ENCODE results near the gene ALKBH8. TPM values are rescaled to one million over a fixed set of nuclear protein-coding genes. Genes with fewer than 3 reads are reported as not detected.

ALKBH8 gene
- total and polyA plus RNA-seq, 2 of the 8 experiments (the other 6 are each of a cell fraction or from before 2014, with no cell fraction given): 3.6 to 11.9 TPM

DNA sequence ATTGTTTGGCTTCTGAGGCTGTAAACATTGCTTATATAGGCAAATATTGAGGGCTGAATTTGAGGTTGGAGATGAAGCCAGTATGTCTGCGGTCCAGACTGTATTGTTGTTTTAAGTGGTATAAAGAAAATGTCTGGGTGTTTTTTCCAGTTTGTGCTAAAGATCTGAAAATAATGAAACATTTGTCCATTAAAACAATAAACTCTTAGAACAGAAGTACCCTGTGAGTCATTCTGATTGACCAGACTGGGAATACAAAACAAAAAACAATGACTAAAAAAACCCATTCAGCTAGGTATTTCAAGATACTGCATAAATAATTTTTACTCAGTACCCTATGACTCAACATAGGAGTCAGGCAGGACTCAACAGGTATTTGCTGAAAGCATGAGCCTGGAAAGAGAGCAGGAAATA is 20.4 kb downstream of the ALKBH8 start:
- no peak for FAIRE-seq
- H3K4me1 ChIP-seq (replicated peaks in 1 of 4; ENCODE audit: control insufficient read depth in 3 of 4, insufficient read depth in 4 of 4, low read length in 3 of 4): no peaks in the 10 kb centered on the region
- CTCF ChIA-PET (ENCODE audit: partially characterized antibody): interaction anchor here (0.6 to 7.0 kb wide), 4 partner anchors 11 to 144 kb away, joined by 3 to 66 read pairs (median 3); no protein-coding TSS in a partner anchor
- H4K91ac ChIP-seq (replicated peaks; ENCODE audit: insufficient read length, low read length): no peak overlapping the region
- H3K9me3 ChIP-seq (ENCODE audit: insufficient read depth in 2 of 2, low read depth in 1 of 2, low read length in 1 of 2): no peaks in the 10 kb centered on the region
- 87% methylated on average over 1 of the region's 1 CpG; no CpG with 5 or more reads in 1 of the 2 experiments for WGBS, 2 experiments (ENCODE audit: extremely low coverage in 1 of 2, insufficient coverage in 1 of 2, insufficient read length in 1 of 2, insufficient replicate concordance in 2 of 2, low coverage in 1 of 2, low lambda C conversion rate in 2 of 2, missing lambda C conversion rate in 1 of 2)
- H3K36me3 ChIP-seq (ENCODE audit: control insufficient read depth in 2 of 4, insufficient read depth in 4 of 4, low read length in 3 of 4): peaks cover 0 to 4% (median 0%) of the 10 kb centered on the region in 4 experiments; a peak in 3 of 8 replicates
- H3K23ac ChIP-seq (ENCODE audit: insufficient read length): no peak overlapping the region
- H3K79me2 ChIP-seq (ENCODE audit: control insufficient read depth in 1 of 2, insufficient read depth in 2 of 2, low read length in 2 of 2): no peaks in the 10 kb centered on the region
- H3K56ac ChIP-seq (replicated peaks; ENCODE audit: insufficient read length, low read depth, low read length): no peak overlapping the region
- H4K8ac ChIP-seq (ENCODE audit: extremely low read depth, insufficient read depth, low read length): no peak overlapping the region
- H2BK12ac ChIP-seq (ENCODE audit: low read depth, low read length): no peak overlapping the region
- no peak overlapping the region for H2BK20ac ChIP-seq (ENCODE audit: low read length)
- no peak overlapping the region for H2BK120ac ChIP-seq (replicated peaks; ENCODE audit: low read depth, low read length)
- no peaks in the 10 kb centered on the region for H3K79me1 ChIP-seq (ENCODE audit: low read depth, low read length)
- no peaks in the 10 kb centered on the region for H4K20me1 ChIP-seq (replicated peaks in 1 of 2; ENCODE audit: control insufficient read depth in 1 of 2, insufficient read depth in 2 of 2, low read length in 2 of 2)
- H3K4me2 ChIP-seq (ENCODE audit: insufficient read depth in 1 of 2, low read depth in 2 of 2, low read length in 2 of 2): no peak overlapping the region
- H3K14ac ChIP-seq (ENCODE audit: insufficient read length): no peak overlapping the region
- no peak overlapping the region for H2BK5ac ChIP-seq (ENCODE audit: low read depth, low read length)
- no peak overlapping the region for H2BK15ac ChIP-seq (ENCODE audit: low read length)
- POLR2A ChIA-PET (ENCODE audit: partially characterized antibody): no interaction called here
- H3K4me3 ChIP-seq (ENCODE audit: extremely low read depth in 1 of 4, insufficient read depth in 2 of 4, low read depth in 3 of 4, low read length in 4 of 4): no peak overlapping the region
- TF ChIP-seq, protein P1, sequence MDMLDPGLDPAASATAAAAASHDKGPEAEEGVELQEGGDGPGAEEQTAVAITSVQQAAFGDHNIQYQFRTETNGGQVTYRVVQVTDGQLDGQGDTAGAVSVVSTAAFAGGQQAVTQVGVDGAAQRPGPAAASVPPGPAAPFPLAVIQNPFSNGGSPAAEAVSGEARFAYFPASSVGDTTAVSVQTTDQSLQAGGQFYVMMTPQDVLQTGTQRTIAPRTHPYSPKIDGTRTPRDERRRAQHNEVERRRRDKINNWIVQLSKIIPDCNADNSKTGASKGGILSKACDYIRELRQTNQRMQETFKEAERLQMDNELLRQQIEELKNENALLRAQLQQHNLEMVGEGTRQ (IDR thresholded peaks at IDR 0.05; ENCODE audit: low read length): no peak
- TF ChIP-seq SUZ12 (IDR thresholded peaks at IDR 0.05; ENCODE audit: low read length): no peak
- TF ChIP-seq PHF8 (conservative IDR thresholded peaks at IDR 0.05; ENCODE audit: low read depth, low read length): no peak
- no peak for TF ChIP-seq NANOG (IDR thresholded peaks at IDR 0.05; ENCODE audit: insufficient read depth, low read depth, low read length, poor library complexity, severe bottlenecking)
- no peak for TF ChIP-seq EP300 (IDR thresholded peaks at IDR 0.05; ENCODE audit: borderline replicate concordance in 1 of 2, low read depth in 2 of 2, low read length in 2 of 2)
- TF ChIP-seq SP1 (IDR thresholded peaks at IDR 0.05; ENCODE audit: low read depth, low read length): no peak
- no peak for TF ChIP-seq RFX5 (IDR thresholded peaks at IDR 0.05; ENCODE audit: borderline replicate concordance, low read depth, low read length)
- TF ChIP-seq SIN3A (conservative IDR thresholded peaks at IDR 0.05 in 1 of 2, IDR thresholded peaks at IDR 0.05 in 1 of 2; ENCODE audit: low read depth in 1 of 2, low read length in 2 of 2): no peak
- TF ChIP-seq SP4 (IDR thresholded peaks at IDR 0.05; ENCODE audit: low read length): no peak
- no peak for TF ChIP-seq TAF7 (optimal IDR thresholded peaks at IDR 0.05; ENCODE audit: borderline replicate concordance, low read depth, low read length)
- H3K18ac ChIP-seq (ENCODE audit: extremely low read depth, low read length): no peak overlapping the region
- H2AFZ ChIP-seq (ENCODE audit: low read length): no peak overlapping the region
- H3K27ac ChIP-seq (ENCODE audit: low read depth, low read length): no peak overlapping the region
- no peaks in the 10 kb centered on the region for H3K23me2 ChIP-seq (ENCODE audit: low read depth, low read length)
- no peak for DNase-seq (ENCODE audit: low read depth in 1 of 2, low spot score in 2 of 2)
- no peak overlapping the region for H3K9ac ChIP-seq (replicated peaks in 1 of 4; ENCODE audit: extremely low read depth in 1 of 4, low read depth in 3 of 4, low read length in 3 of 4)
- H3K27me3 ChIP-seq (replicated peaks in 1 of 4; ENCODE audit: control insufficient read depth in 3 of 4, extremely low read depth in 1 of 4, insufficient read depth in 3 of 4, low read length in 3 of 4): no peaks in the 10 kb centered on the region
- H3K4ac ChIP-seq (replicated peaks; ENCODE audit: insufficient read length, low read depth, low read length): no peak overlapping the region
- no peak overlapping the region for H2AK5ac ChIP-seq (ENCODE audit: low read depth, low read length)
- no peak overlapping the region for H4K5ac ChIP-seq (ENCODE audit: insufficient read length, low read depth, low read length)
